Panc1 (cell line): ENCODE data around the gene TMEM100. TPM values are rescaled to one million over a fixed set of nuclear protein-coding genes. Genes with fewer than 3 reads are reported as not detected.

Experiments used
- ATAC-seq: fragments of 200-7000 bp; cut with Tn5 transposase; 2 replicates; pipeline ENCODE4 v1.9.1; 2020; ENCODE audit warnings: mild to moderate bottlenecking, moderate library complexity
- BruUV-seq: library from RNA; stranded (reverse); fragments of 400-500 nt; replicated peaks from 2 replicates; lab custom pipeline; 2021; lab: Mats Ljungman, UMichigan
- CTCF ChIA-PET: fragments of 300-600 bp; sonication (Branson Sonifier 250); formaldehyde crosslinking; loops from one replicate; lab custom pipeline; 2022; ENCODE audit warnings: antibody characterized with exemption; lab: Charles Lee
- POLR2A ChIA-PET: fragments of 300-600 bp; sonication (Branson Sonifier 250); formaldehyde crosslinking; loops from one replicate; lab custom pipeline; 2022; ENCODE audit warnings: antibody characterized with exemption; lab: Charles Lee
- DNase-seq: peaks from one replicate; pipeline ENCODE4 v3.0.0-alpha.2; 2010; ENCODE audit warnings: low read depth, low spot score
- H3K27ac ChIP-seq: 2 replicates; pipeline ENCODE4 v1.5.1; 2011; ENCODE audit warnings: mild to moderate bottlenecking, low read length, inconsistent platforms
- H3K27me3 ChIP-seq: fragments of 200-500 bp; sonication (Bioruptor generic); 2 replicates; pipeline ENCODE4 v1.6.0; 2014; ENCODE audit warnings: low read length, inconsistent platforms; ENCODE audit not compliant: control insufficient read depth, insufficient read depth
- H3K36me3 ChIP-seq: fragments of 200-500 bp; sonication (Bioruptor generic); 2 replicates; pipeline ENCODE4 v1.5.1; 2014; ENCODE audit warnings: inconsistent platforms, mild to moderate bottlenecking, low read length, moderate library complexity; ENCODE audit not compliant: control insufficient read depth, insufficient read depth
- H3K4me1 ChIP-seq: 2 replicates; pipeline ENCODE4 v1.5.1; 2011; ENCODE audit warnings: inconsistent platforms, mild to moderate bottlenecking, low read length, moderate library complexity; ENCODE audit not compliant: control insufficient read depth, insufficient read depth
- H3K4me3 ChIP-seq, 2 experiments: 2 replicates each; pipeline ENCODE4 v1.5.1; 2011 to 2012; ENCODE audit warnings: low read depth in 2 of 2, low read length in 2 of 2, mild to moderate bottlenecking in 2 of 2, inconsistent platforms in 1 of 2, moderate library complexity in 1 of 2
- H3K9me3 ChIP-seq: fragments of 200-500 bp; sonication (Bioruptor generic); 2 replicates; pipeline ENCODE4 v1.5.1; 2014; ENCODE audit warnings: low read depth, mild to moderate bottlenecking, inconsistent platforms, low read length, moderate library complexity; ENCODE audit not compliant: control insufficient read depth, insufficient read depth
- POLR2AphosphoS5 ChIP-seq: IDR thresholded peaks from 2 replicates; pipeline ENCODE4 v1.6.1; 2012; ENCODE audit warnings: mild to moderate bottlenecking, low read depth, low read length, moderate library complexity
- SIN3A ChIP-seq: IDR thresholded peaks from 2 replicates; pipeline ENCODE4 v1.6.1; 2012; ENCODE audit warnings: low read depth, mild to moderate bottlenecking, low read length, moderate library complexity, borderline replicate concordance; ENCODE audit not compliant: insufficient read depth
- TCF7L2 ChIP-seq: IDR thresholded peaks from 2 replicates; pipeline ENCODE4 v1.6.1; 2011; ENCODE audit warnings: mild to moderate bottlenecking, low read depth, low read length, inconsistent platforms
- in situ Hi-C: cut with HindIII; loops from 2 replicates; pipeline ENCODE4 v1.10.0; 2016; ENCODE audit warnings: low sequenced_read_pairs, low pct_unique_long_range_greater_than_20kb
- intact Hi-C: fragments of 100-400 bp; cut with micrococcal nuclease; formaldehyde crosslinking; loops from one replicate; pipeline ENCODE4 v1.10.0; 2022; ENCODE audit not compliant: unreplicated experiment
- total RNA-seq: library from RNA; stranded (reverse); gene quantifications from one replicate; pipeline ENCODE4 v1.2.1, GENCODE V29; 2021; ENCODE audit not compliant: unreplicated experiment
- TF ChIP-seq, protein P1 (sequence below), 2 experiments: IDR thresholded peaks; 2 replicates each; pipeline ENCODE4 v1.6.1; 2011 to 2012; ENCODE audit warnings: low read depth in 2 of 2, control low read depth in 1 of 2, low read length in 1 of 2, mild to moderate bottlenecking in 1 of 2, moderate library complexity in 1 of 2; ENCODE audit not compliant: insufficient read depth in 1 of 2
- TF ChIP-seq, protein P2 (sequence below): fragments of 450-650 bp; IDR thresholded peaks from 2 replicates; pipeline ENCODE4 v1.5.1; 2017; ENCODE audit warnings: mild to moderate bottlenecking

TMEM100 gene
- total RNA-seq, 1 experiment from 2014 or later: 0.10 TPM

DNA sequence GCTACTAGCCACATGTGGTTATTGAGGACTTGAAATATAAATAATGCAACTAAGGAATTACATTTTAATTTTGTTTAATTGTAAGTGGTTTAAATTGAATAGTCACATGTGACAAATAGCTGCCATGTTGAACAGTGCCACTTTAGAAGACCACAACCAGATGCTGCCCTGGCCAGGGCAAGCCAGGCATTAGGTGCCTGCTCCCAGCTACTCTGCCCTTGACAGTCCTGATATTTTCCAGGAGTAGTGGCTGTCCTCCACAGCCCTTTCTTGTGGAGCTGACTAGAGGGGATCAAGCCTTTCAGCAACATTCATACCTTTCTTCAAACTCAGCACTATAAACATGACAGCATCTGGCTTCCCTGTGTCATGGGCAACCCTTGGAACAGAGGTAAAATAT is 31.0 kb downstream of the TMEM100 start:
- no peaks in the 10 kb centered on the region for H3K36me3 ChIP-seq
- H3K27me3 ChIP-seq: no peaks in the 10 kb centered on the region; the same call in 1 of the 2 replicates
- no peaks in the 10 kb centered on the region for H3K9me3 ChIP-seq
- POLR2A ChIA-PET: no interaction called here
- CTCF ChIA-PET: no interaction called here
- TF ChIP-seq SIN3A (no peak), POLR2AphosphoS5 (no peak), TCF7L2 (no peak)
- TF ChIP-seq, protein P1, sequence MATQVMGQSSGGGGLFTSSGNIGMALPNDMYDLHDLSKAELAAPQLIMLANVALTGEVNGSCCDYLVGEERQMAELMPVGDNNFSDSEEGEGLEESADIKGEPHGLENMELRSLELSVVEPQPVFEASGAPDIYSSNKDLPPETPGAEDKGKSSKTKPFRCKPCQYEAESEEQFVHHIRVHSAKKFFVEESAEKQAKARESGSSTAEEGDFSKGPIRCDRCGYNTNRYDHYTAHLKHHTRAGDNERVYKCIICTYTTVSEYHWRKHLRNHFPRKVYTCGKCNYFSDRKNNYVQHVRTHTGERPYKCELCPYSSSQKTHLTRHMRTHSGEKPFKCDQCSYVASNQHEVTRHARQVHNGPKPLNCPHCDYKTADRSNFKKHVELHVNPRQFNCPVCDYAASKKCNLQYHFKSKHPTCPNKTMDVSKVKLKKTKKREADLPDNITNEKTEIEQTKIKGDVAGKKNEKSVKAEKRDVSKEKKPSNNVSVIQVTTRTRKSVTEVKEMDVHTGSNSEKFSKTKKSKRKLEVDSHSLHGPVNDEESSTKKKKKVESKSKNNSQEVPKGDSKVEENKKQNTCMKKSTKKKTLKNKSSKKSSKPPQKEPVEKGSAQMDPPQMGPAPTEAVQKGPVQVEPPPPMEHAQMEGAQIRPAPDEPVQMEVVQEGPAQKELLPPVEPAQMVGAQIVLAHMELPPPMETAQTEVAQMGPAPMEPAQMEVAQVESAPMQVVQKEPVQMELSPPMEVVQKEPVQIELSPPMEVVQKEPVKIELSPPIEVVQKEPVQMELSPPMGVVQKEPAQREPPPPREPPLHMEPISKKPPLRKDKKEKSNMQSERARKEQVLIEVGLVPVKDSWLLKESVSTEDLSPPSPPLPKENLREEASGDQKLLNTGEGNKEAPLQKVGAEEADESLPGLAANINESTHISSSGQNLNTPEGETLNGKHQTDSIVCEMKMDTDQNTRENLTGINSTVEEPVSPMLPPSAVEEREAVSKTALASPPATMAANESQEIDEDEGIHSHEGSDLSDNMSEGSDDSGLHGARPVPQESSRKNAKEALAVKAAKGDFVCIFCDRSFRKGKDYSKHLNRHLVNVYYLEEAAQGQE (IDR thresholded peaks at IDR 0.05; ENCODE audit: insufficient read depth in 1 of 2, low read depth in 2 of 2, low read length in 1 of 2): no peak
- TF ChIP-seq, protein P2, sequence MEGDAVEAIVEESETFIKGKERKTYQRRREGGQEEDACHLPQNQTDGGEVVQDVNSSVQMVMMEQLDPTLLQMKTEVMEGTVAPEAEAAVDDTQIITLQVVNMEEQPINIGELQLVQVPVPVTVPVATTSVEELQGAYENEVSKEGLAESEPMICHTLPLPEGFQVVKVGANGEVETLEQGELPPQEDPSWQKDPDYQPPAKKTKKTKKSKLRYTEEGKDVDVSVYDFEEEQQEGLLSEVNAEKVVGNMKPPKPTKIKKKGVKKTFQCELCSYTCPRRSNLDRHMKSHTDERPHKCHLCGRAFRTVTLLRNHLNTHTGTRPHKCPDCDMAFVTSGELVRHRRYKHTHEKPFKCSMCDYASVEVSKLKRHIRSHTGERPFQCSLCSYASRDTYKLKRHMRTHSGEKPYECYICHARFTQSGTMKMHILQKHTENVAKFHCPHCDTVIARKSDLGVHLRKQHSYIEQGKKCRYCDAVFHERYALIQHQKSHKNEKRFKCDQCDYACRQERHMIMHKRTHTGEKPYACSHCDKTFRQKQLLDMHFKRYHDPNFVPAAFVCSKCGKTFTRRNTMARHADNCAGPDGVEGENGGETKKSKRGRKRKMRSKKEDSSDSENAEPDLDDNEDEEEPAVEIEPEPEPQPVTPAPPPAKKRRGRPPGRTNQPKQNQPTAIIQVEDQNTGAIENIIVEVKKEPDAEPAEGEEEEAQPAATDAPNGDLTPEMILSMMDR: no peak
- H3K4me1 ChIP-seq: no peaks in the 10 kb centered on the region
- H3K4me3 ChIP-seq: no peak overlapping the region
- no TSS peak for BruUV-seq
- no peak for DNase-seq
- intact Hi-C loops (no loop called here), in situ Hi-C loops (no loop called here)
- H3K27ac ChIP-seq: no peak overlapping the region
- no peak for ATAC-seq

DNA sequence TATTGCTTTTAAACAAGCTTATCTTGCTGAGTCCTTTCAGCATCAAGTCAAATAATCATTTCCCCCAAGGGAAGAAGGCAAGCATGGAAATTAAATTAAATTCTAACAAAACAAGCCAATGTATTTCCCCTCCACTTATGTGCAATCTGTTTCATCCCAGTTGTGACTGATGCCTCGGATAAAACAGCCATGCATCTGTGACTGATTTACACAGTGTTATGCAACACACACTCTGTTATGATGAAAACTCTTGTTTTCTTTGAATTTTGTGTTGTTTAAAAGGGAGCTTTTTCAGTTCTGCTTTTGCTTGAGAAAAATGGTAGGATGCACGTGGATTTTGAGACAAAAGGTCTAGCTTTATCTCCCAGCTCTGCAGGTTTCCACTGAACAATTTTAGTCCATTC is 32.6 kb downstream of the TMEM100 start:
- no peak for ATAC-seq
- in situ Hi-C loops (no loop called here), intact Hi-C loops (no loop called here)
- no peak for DNase-seq
- TF ChIP-seq, protein P2: no peak
- Histone ChIP-seq H3K27ac (no peak overlapping the region), H3K4me3 (no peak overlapping the region), H3K27me3 (no peaks in the 10 kb centered on the region; the same call in 1 of the 2 replicates), H3K36me3 (no peaks in the 10 kb centered on the region), H3K4me1 (no peaks in the 10 kb centered on the region), H3K9me3 (no peaks in the 10 kb centered on the region)
- CTCF ChIA-PET: interaction anchor here (0.7 kb wide), 1 partner anchor 446 kb away, joined by 3 read pairs; no protein-coding TSS in a partner anchor
- POLR2A ChIA-PET: no interaction called here
- no TSS peak for BruUV-seq
